ENCODE measurements around the gene FADS3.
"Not testable (repeated sequence)": the region's sequence is repeated elsewhere in the genome, so short reads cannot be mapped to it uniquely, and the experiment has no call there.

FADS3 gene

GRCh38 chr11:61882879-61883278 lies 8.5 kb downstream of the FADS3 start:
- DNase-seq (ENCODE audit: low spot score): no peak
- no peak for TF ChIP-seq CTCF (IDR thresholded peaks at IDR 0.05; ENCODE audit: extremely low read depth, missing control alignments)

GRCh38 chr11:61882267-61882666 lies 9.1 kb downstream of the FADS3 start:
- DNase-seq (ENCODE audit: low spot score): not testable (repeated sequence)

- TF ChIP-seq CTCF (IDR thresholded peaks at IDR 0.05; ENCODE audit: extremely low read depth, missing control alignments): no peak
- DNase-seq (ENCODE audit: low spot score): no peak
These were observed 9.9 kb downstream of the FADS3 start for GRCh38 chr11:61881397-61881796.

- TF ChIP-seq CTCF (IDR thresholded peaks at IDR 0.05; ENCODE audit: extremely low read depth, missing control alignments): no peak
- no peak for DNase-seq (ENCODE audit: low spot score)
These were observed 10.9 kb downstream of the FADS3 start for GRCh38 chr11:61880454-61880853.

GRCh38 chr11:61880031-61880430 lies 11.3 kb downstream of the FADS3 start:
- DNase-seq (ENCODE audit: low spot score): peak; percentile 55
- no peak for TF ChIP-seq CTCF (IDR thresholded peaks at IDR 0.05; ENCODE audit: extremely low read depth, missing control alignments)

GRCh38 chr11:61879152-61879551 lies 12.2 kb downstream of the FADS3 start:
- no peak for DNase-seq (ENCODE audit: low spot score)
- TF ChIP-seq CTCF (IDR thresholded peaks at IDR 0.05; ENCODE audit: extremely low read depth, missing control alignments): no peak

- TF ChIP-seq CTCF (IDR thresholded peaks at IDR 0.05; ENCODE audit: extremely low read depth, missing control alignments): no peak
- DNase-seq (ENCODE audit: low spot score): no peak
These were observed 15.6 kb downstream of the FADS3 start for GRCh38 chr11:61875698-61876097.

GRCh38 chr11:61874853-61875252 lies 16.5 kb downstream of the FADS3 start:
- no peak for DNase-seq (ENCODE audit: low spot score)
- no peak for TF ChIP-seq CTCF (IDR thresholded peaks at IDR 0.05; ENCODE audit: extremely low read depth, missing control alignments)
